ENCODE data around the gene ADGRA1. TPM values are rescaled to one million over a fixed set of nuclear protein-coding genes. Genes with fewer than 3 reads are reported as not detected.

The ADGRA1 gene
- total and polyA plus RNA-seq, 2 donors (not counting 1 experiment from before 2014, with no cell fraction given) = not detected

DNA sequence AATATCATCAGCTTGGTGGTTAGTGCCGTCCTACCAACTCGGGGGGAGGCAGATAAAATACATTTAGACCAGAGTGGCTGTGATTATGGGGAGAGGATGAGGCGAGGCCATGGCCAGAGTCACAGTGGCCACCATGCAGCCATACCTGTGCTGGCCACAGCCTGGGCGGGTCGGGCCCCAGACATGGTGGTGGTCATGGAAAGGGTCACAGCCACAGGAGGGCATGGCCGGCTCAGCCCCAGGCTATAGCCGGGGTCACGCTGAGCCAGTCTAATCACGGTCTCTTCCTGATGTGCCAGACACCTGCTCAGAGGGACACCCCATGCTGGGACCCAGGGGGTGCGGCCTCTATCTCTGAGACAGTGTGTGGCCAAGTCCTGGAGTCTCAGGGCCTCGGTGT is 10.2 kb downstream of the ADGRA1 start:
- Histone ChIP-seq H3K9ac (ENCODE audit: insufficient read depth, low read length) (no peak overlapping the region), H3K4me1 (ENCODE audit: control insufficient read depth, extremely low read depth, insufficient read depth, low read length) (no peaks in the 10 kb centered on the region), H3K4me2 (ENCODE audit: extremely low read depth, insufficient read depth, low read length) (no peak overlapping the region), H4K20me1 (ENCODE audit: control insufficient read depth, extremely low read depth, insufficient read depth, low read length) (no peaks in the 10 kb centered on the region), H3K9me3 (ENCODE audit: control insufficient read depth, insufficient read depth, low read depth, low read length) (no peaks in the 10 kb centered on the region), H3K4me3 (replicated peaks in 1 of 4; ENCODE audit: control extremely low read depth in 1 of 4, insufficient read depth in 1 of 4, low read depth in 3 of 4, low read length in 4 of 4) (no peak overlapping the region), H3K36me3 (ENCODE audit: control insufficient read depth, insufficient read depth, low read length) (no peaks in the 10 kb centered on the region), H3K79me2 (ENCODE audit: control insufficient read depth, insufficient read depth, low read length) (no peaks in the 10 kb centered on the region), H3K27ac (ENCODE audit: insufficient read depth, low read length) (no peak overlapping the region), H3K27me3 (ENCODE audit: control insufficient read depth, insufficient read depth, low read length) (peaks cover 2% of the 10 kb centered on the region), H2AFZ (ENCODE audit: low read length) (no peak overlapping the region)
- TF ChIP-seq, protein P1, sequence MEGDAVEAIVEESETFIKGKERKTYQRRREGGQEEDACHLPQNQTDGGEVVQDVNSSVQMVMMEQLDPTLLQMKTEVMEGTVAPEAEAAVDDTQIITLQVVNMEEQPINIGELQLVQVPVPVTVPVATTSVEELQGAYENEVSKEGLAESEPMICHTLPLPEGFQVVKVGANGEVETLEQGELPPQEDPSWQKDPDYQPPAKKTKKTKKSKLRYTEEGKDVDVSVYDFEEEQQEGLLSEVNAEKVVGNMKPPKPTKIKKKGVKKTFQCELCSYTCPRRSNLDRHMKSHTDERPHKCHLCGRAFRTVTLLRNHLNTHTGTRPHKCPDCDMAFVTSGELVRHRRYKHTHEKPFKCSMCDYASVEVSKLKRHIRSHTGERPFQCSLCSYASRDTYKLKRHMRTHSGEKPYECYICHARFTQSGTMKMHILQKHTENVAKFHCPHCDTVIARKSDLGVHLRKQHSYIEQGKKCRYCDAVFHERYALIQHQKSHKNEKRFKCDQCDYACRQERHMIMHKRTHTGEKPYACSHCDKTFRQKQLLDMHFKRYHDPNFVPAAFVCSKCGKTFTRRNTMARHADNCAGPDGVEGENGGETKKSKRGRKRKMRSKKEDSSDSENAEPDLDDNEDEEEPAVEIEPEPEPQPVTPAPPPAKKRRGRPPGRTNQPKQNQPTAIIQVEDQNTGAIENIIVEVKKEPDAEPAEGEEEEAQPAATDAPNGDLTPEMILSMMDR (conservative IDR thresholded peaks at IDR 0.05 in 1 of 2, IDR thresholded peaks at IDR 0.05 in 1 of 2; ENCODE audit: low read depth in 1 of 2, low read length in 2 of 2) = no peak
- TF ChIP-seq EZH2 (IDR thresholded peaks at IDR 0.05; ENCODE audit: low read length, missing control alignments) = no peak
- no peak for DNase-seq (ENCODE audit: low read depth in 2 of 2)

DNA sequence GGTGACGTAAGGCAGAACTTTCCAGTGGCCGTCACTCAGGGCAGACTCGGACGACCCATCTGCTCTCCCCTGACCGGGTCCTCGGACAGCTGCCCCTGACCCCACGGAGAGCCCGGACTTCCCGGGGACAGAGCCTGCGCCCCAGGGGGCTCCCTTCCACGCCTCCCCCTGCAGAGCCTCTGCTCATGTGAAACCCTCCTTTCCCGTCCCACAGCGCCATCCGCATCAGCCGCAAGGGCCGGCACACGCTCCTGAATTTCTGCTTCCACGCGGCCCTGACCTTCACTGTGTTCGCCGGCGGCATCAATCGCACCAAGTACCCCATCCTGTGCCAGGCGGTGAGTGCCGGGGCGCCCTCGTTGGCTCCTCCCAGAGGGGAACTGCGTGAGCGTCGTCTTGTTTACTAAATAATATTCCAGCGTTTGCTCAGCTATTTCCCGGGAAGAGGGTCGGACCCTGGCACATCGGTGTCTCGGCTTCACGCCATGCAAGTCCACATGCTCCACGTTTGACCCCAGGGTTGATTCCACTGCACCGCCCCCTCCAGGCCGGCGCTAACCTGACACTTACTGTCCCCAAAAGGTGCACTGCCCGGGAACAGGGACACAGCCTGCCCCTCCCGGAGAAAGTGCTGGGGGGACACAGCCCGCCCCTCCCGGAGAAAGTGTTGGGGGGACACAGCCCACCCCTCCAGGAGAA is 10.9 kb downstream of the ADGRA1 start:
- Histone ChIP-seq H3K4me3 (replicated peaks in 1 of 4; ENCODE audit: control extremely low read depth in 1 of 4, insufficient read depth in 1 of 4, low read depth in 3 of 4, low read length in 4 of 4) (no peak overlapping the region), H3K9me3 (ENCODE audit: control insufficient read depth, insufficient read depth, low read depth, low read length) (no peaks in the 10 kb centered on the region), H3K36me3 (ENCODE audit: control insufficient read depth, insufficient read depth, low read length) (no peaks in the 10 kb centered on the region), H2AFZ (ENCODE audit: low read length) (no peak overlapping the region), H3K27me3 (ENCODE audit: control insufficient read depth, insufficient read depth, low read length) (peaks cover 2% of the 10 kb centered on the region), H4K20me1 (ENCODE audit: control insufficient read depth, extremely low read depth, insufficient read depth, low read length) (no peaks in the 10 kb centered on the region), H3K79me2 (ENCODE audit: control insufficient read depth, insufficient read depth, low read length) (no peaks in the 10 kb centered on the region), H3K9ac (ENCODE audit: insufficient read depth, low read length) (no peak overlapping the region), H3K4me1 (ENCODE audit: control insufficient read depth, extremely low read depth, insufficient read depth, low read length) (no peaks in the 10 kb centered on the region), H3K4me2 (ENCODE audit: extremely low read depth, insufficient read depth, low read length) (no peak overlapping the region), H3K27ac (ENCODE audit: insufficient read depth, low read length) (no peak overlapping the region)
- no peak for DNase-seq (ENCODE audit: low read depth in 2 of 2)
- TF ChIP-seq, protein P1 (conservative IDR thresholded peaks at IDR 0.05 in 1 of 2, IDR thresholded peaks at IDR 0.05 in 1 of 2; ENCODE audit: low read depth in 1 of 2, low read length in 2 of 2) = no peak
- TF ChIP-seq EZH2 (IDR thresholded peaks at IDR 0.05; ENCODE audit: low read length, missing control alignments) = no peak

DNA sequence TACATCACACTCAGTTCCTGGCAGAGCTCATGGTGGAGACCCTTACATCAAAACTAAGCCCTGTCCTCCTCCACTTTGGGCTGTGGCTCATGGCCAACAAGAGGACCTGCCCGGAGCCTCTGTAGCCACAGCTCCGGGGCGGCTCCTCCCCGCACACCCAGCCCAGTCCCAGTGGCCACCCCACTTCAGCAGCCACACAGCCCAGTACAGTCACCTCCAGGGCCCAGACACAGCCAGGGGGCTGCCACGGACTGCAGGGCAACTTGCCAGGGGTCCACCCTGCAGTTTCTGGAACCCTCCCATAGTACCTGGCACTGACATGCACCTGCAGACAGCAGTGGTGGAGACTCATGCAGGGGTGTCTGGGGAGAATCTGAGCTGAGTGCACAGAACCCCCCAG is 11.8 kb downstream of the ADGRA1 start:
- Histone ChIP-seq H3K79me2 (ENCODE audit: control insufficient read depth, insufficient read depth, low read length) (no peaks in the 10 kb centered on the region), H3K27ac (ENCODE audit: insufficient read depth, low read length) (no peak overlapping the region), H3K27me3 (ENCODE audit: control insufficient read depth, insufficient read depth, low read length) (no peaks in the 10 kb centered on the region), H3K9me3 (ENCODE audit: control insufficient read depth, insufficient read depth, low read depth, low read length) (no peaks in the 10 kb centered on the region), H2AFZ (ENCODE audit: low read length) (no peak overlapping the region), H3K4me3 (replicated peaks in 1 of 4; ENCODE audit: control extremely low read depth in 1 of 4, insufficient read depth in 1 of 4, low read depth in 3 of 4, low read length in 4 of 4) (no peak overlapping the region), H3K4me1 (ENCODE audit: control insufficient read depth, extremely low read depth, insufficient read depth, low read length) (no peaks in the 10 kb centered on the region), H3K4me2 (ENCODE audit: extremely low read depth, insufficient read depth, low read length) (no peak overlapping the region), H4K20me1 (ENCODE audit: control insufficient read depth, extremely low read depth, insufficient read depth, low read length) (no peaks in the 10 kb centered on the region), H3K9ac (ENCODE audit: insufficient read depth, low read length) (no peak overlapping the region), H3K36me3 (ENCODE audit: control insufficient read depth, insufficient read depth, low read length) (no peaks in the 10 kb centered on the region)
- no peak for TF ChIP-seq EZH2 (IDR thresholded peaks at IDR 0.05; ENCODE audit: low read length, missing control alignments)
- TF ChIP-seq, protein P1 (conservative IDR thresholded peaks at IDR 0.05 in 1 of 2, IDR thresholded peaks at IDR 0.05 in 1 of 2; ENCODE audit: low read depth in 1 of 2, low read length in 2 of 2) = no peak
- no peak for DNase-seq (ENCODE audit: low read depth in 2 of 2)
